ENCODE measurements around the gene ANKS1A. TPM values are rescaled to one million over a fixed set of nuclear protein-coding genes. Genes with fewer than 3 reads are reported as not detected.
"Not testable (repeated sequence)": the region's sequence is repeated elsewhere in the genome, so short reads cannot be mapped to it uniquely, and the experiment has no call there.

Gene ANKS1A
- total RNA-seq, 1 experiment from 2014 or later: 21.7 TPM

- DNase-seq (ENCODE audit: low spot score): no peak
Measured at GRCh38 chr6:35128042-35128441, 239.0 kb downstream of the ANKS1A start.

GRCh38 chr6:35128496-35128895 lies 239.4 kb downstream of the ANKS1A start:
- H3K9me3 ChIP-seq (ENCODE audit: low read depth, low read length, poor library complexity, severe bottlenecking): no peaks in the 10 kb centered on the region
- POLR2A ChIA-PET (ENCODE audit: low non-redundant PET): no interaction called here
- H3K4me1 ChIP-seq (ENCODE audit: insufficient read depth, low read length, poor library complexity, severe bottlenecking): no peaks in the 10 kb centered on the region
- TF ChIP-seq CTCF (conservative IDR thresholded peaks at IDR 0.05; ENCODE audit: low read depth, low read length): no peak
- no peak for TF ChIP-seq EZH2 (IDR thresholded peaks at IDR 0.05; ENCODE audit: borderline replicate concordance, low read depth, low read length, poor library complexity, severe bottlenecking)
- no peaks in the 10 kb centered on the region for H3K36me3 ChIP-seq (ENCODE audit: insufficient read depth, low read length, poor library complexity, severe bottlenecking)
- intact Hi-C loops (cut with micrococcal nuclease; ENCODE audit: unreplicated experiment): no loop called here
- no peak for DNase-seq (ENCODE audit: low spot score)
- H3K4me3 ChIP-seq (ENCODE audit: low read depth, low read length, poor library complexity, severe bottlenecking): no peak overlapping the region
- no peak overlapping the region for H3K27ac ChIP-seq (ENCODE audit: low read depth, low read length, poor library complexity, severe bottlenecking)
- no TSS peak for BruUV-seq (replicated peaks)
- H3K27me3 ChIP-seq (replicated peaks; ENCODE audit: insufficient read depth, low read depth, low read length, poor library complexity): no peaks in the 10 kb centered on the region
- CTCF ChIA-PET: no interaction called here

More at GRCh38 chr6:35128042-35128441, 239.0 kb downstream of the ANKS1A start:
- Histone ChIP-seq H3K4me3 (ENCODE audit: low read depth, low read length, poor library complexity, severe bottlenecking) (no peak overlapping the region), H3K27me3 (replicated peaks; ENCODE audit: insufficient read depth, low read depth, low read length, poor library complexity) (no peaks in the 10 kb centered on the region), H3K27ac (ENCODE audit: low read depth, low read length, poor library complexity, severe bottlenecking) (no peak overlapping the region), H3K36me3 (ENCODE audit: insufficient read depth, low read length, poor library complexity, severe bottlenecking) (no peaks in the 10 kb centered on the region), H3K4me1 (ENCODE audit: insufficient read depth, low read length, poor library complexity, severe bottlenecking) (no peaks in the 10 kb centered on the region), H3K9me3 (ENCODE audit: low read depth, low read length, poor library complexity, severe bottlenecking) (no peaks in the 10 kb centered on the region)
- BruUV-seq (replicated peaks): no TSS peak
- ChIA-PET CTCF (no interaction called here), POLR2A (ENCODE audit: low non-redundant PET) (no interaction called here)
- TF ChIP-seq CTCF (conservative IDR thresholded peaks at IDR 0.05; ENCODE audit: low read depth, low read length): no peak
- no peak for TF ChIP-seq EZH2 (IDR thresholded peaks at IDR 0.05; ENCODE audit: borderline replicate concordance, low read depth, low read length, poor library complexity, severe bottlenecking)
- intact Hi-C loops (cut with micrococcal nuclease; ENCODE audit: unreplicated experiment): no loop called here

- no TSS peak for BruUV-seq (replicated peaks)
- H3K36me3 ChIP-seq (ENCODE audit: insufficient read depth, low read length, poor library complexity, severe bottlenecking): no peaks in the 10 kb centered on the region
- DNase-seq (ENCODE audit: low spot score): no peak
- intact Hi-C loops (cut with micrococcal nuclease; ENCODE audit: unreplicated experiment): no loop called here
- CTCF ChIA-PET: no interaction called here
- H3K27ac ChIP-seq (ENCODE audit: low read depth, low read length, poor library complexity, severe bottlenecking): no peak overlapping the region
- H3K4me1 ChIP-seq (ENCODE audit: insufficient read depth, low read length, poor library complexity, severe bottlenecking): no peaks in the 10 kb centered on the region
- no peaks in the 10 kb centered on the region for H3K9me3 ChIP-seq (ENCODE audit: low read depth, low read length, poor library complexity, severe bottlenecking)
- POLR2A ChIA-PET (ENCODE audit: low non-redundant PET): no interaction called here
- no peaks in the 10 kb centered on the region for H3K27me3 ChIP-seq (replicated peaks; ENCODE audit: insufficient read depth, low read depth, low read length, poor library complexity)
- TF ChIP-seq CTCF (conservative IDR thresholded peaks at IDR 0.05; ENCODE audit: low read depth, low read length): no peak
- no peak for TF ChIP-seq EZH2 (IDR thresholded peaks at IDR 0.05; ENCODE audit: borderline replicate concordance, low read depth, low read length, poor library complexity, severe bottlenecking)
- H3K4me3 ChIP-seq (ENCODE audit: low read depth, low read length, poor library complexity, severe bottlenecking): no peak overlapping the region
Measured at GRCh38 chr6:35136185-35136584, 247.1 kb downstream of the ANKS1A start.

GRCh38 chr6:35138191-35138590 lies 249.1 kb downstream of the ANKS1A start:
- H3K4me3 ChIP-seq (ENCODE audit: low read depth, low read length, poor library complexity, severe bottlenecking); H3K9me3 ChIP-seq (ENCODE audit: low read depth, low read length, poor library complexity, severe bottlenecking); H3K27ac ChIP-seq (ENCODE audit: low read depth, low read length, poor library complexity, severe bottlenecking); DNase-seq (ENCODE audit: low spot score); BruUV-seq (replicated peaks); intact Hi-C loops (cut with micrococcal nuclease; ENCODE audit: unreplicated experiment); H3K27me3 ChIP-seq (replicated peaks; ENCODE audit: insufficient read depth, low read depth, low read length, poor library complexity); H3K36me3 ChIP-seq (ENCODE audit: insufficient read depth, low read length, poor library complexity, severe bottlenecking); H3K4me1 ChIP-seq (ENCODE audit: insufficient read depth, low read length, poor library complexity, severe bottlenecking): not testable (repeated sequence)
- CTCF ChIA-PET: interaction anchor here (3.5 kb wide), 1 partner anchor 151 kb away, joined by 35 read pairs; no protein-coding TSS in a partner anchor
- POLR2A ChIA-PET (ENCODE audit: low non-redundant PET): interaction anchor here (0.6 kb wide), 2 partner anchors 149 to 358 kb away, joined by 3 read pairs; no protein-coding TSS in a partner anchor
